Activated CD4-positive, alpha-beta T cell treated with anti-CD3 and anti-CD28 coated beads, Interleukin-10, Interleukin-2, amounts not matched to agents 100 ng/mL and 50 ng/mL, durations not matched to agents 16 hours and 8 hours (primary cell): ENCODE data around the gene GPR84.

Experiments used
- DNase-seq: peaks from one replicate; pipeline ENCODE4 v3.0.0-alpha.2; 2020

Gene GPR84

GRCh38 chr12:54373649-54374561 is 9.6 kb upstream of the GPR84 start:
- no peak for DNase-seq

- no peak for DNase-seq
Observed at GRCh38 chr12:54372113-54372806, 8.0 kb upstream of the GPR84 start.

- DNase-seq = no peak
Observed at GRCh38 chr12:54371328-54372112, 7.2 kb upstream of the GPR84 start.

- DNase-seq = peak; percentile 27
Observed at GRCh38 chr12:54370171-54370730, 6.0 kb upstream of the GPR84 start.

GRCh38 chr12:54369597-54370131 is 5.4 kb upstream of the GPR84 start:
- no peak for DNase-seq

GRCh38 chr12:54368709-54369596 is 4.7 kb upstream of the GPR84 start:
- peak; percentile 91 for DNase-seq

GRCh38 chr12:54368025-54368708 is 3.9 kb upstream of the GPR84 start:
- no peak for DNase-seq

GRCh38 chr12:54363618-54364017 is 668 bp downstream of the GPR84 start:
- no peak for DNase-seq

GRCh38 chr12:54363047-54363446 is 1.2 kb downstream of the GPR84 start:
- no peak for DNase-seq

GRCh38 chr12:54360717-54361456 is 3.4 kb downstream of the GPR84 start:
- DNase-seq = peak; percentile 60

GRCh38 chr12:54359762-54360351 is 4.4 kb downstream of the GPR84 start:
- DNase-seq = no peak

GRCh38 chr12:54358945-54359761 is 5.1 kb downstream of the GPR84 start:
- peak; percentile 99 for DNase-seq

GRCh38 chr12:54358191-54358944 is 5.9 kb downstream of the GPR84 start:
- peak; percentile 77 for DNase-seq

GRCh38 chr12:54357506-54358190 is 6.6 kb downstream of the GPR84 start:
- no peak for DNase-seq

GRCh38 chr12:54356951-54357356 is 7.3 kb downstream of the GPR84 start:
- no peak for DNase-seq

- DNase-seq = no peak
Observed at GRCh38 chr12:54356228-54356627, 8.1 kb downstream of the GPR84 start.

GRCh38 chr12:54355104-54355815 is 9.0 kb downstream of the GPR84 start:
- DNase-seq = no peak
